ENCODE data around the gene CREBL2.

CREBL2 gene

DNA sequence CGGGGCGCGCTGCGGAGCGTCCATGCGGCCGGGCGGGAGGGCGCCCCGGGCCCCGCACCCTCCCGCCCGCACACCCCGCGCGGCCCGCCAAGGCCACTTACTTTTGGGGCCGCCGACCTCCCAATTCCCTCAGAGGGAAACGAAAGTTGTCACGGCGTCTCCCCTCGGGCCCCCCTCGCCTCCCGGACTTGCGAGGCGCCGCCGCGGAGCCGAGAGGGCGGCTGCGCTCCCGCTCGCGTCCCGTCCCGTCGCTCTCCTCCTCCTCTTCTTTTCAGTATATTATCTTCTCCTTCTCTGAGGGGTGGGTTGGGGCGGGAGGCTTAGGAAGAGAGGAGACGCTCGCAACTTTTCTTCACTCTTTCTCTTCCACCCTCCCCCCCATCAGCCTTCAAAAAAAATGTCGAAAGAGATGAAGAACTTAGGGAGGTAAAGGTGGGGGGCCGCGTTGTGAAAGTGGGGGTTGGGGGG lies 49.6 kb upstream of the CREBL2 start (continued):
- TF ChIP-seq, protein P1, sequence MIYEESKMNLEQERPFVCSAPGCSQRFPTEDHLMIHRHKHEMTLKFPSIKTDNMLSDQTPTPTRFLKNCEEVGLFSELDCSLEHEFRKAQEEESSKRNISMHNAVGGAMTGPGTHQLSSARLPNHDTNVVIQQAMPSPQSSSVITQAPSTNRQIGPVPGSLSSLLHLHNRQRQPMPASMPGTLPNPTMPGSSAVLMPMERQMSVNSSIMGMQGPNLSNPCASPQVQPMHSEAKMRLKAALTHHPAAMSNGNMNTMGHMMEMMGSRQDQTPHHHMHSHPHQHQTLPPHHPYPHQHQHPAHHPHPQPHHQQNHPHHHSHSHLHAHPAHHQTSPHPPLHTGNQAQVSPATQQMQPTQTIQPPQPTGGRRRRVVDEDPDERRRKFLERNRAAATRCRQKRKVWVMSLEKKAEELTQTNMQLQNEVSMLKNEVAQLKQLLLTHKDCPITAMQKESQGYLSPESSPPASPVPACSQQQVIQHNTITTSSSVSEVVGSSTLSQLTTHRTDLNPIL (CRISPR knock-in tag; IDR thresholded peaks at IDR 0.05; ENCODE audit: low read depth): no peak

DNA sequence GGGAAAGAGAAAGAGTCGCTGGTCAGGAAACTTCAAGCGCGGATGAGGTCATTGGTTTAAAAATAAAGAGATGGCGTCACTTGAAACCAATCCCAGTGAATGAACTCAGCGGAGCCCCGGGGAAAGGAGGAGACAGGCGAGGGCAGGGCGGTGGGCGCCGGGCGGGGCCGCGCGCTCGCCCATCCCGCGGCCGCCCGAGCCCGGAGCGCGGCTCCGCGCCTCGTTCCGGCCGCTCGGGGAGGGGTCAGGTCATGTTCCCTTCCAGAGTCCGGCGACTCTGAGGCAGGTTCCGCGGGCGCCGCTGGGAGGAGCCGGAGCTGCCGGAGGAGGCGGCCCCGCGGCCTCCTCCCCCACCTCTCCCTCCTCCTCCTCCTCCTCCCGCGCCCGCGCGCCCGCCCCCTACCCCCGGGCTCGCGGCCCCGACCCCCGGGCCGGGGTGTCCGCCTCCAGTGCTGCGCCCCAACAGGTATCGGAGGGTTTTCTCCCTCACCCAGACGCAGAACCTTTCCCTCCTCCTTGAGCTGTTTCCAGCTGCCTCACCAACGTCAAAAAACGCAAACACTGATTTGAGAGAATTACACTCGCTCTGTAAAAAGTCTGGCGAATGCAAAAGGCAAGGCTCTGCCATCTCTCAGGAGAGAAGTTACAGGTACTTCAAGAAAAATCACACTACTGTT lies 49.0 kb upstream of the CREBL2 start, which contains the start of gene DUSP16:
Gene DUSP16 (minus strand): TSS at position 279 of the 677 bp plus-strand sequence. CDS start 41,765 bp downstream, outside the sequence.
- ATAC-seq: peak; percentile 90
- TF ChIP-seq ARNTL (CRISPR knock-in tag; IDR thresholded peaks at IDR 0.05; ENCODE audit: borderline replicate concordance, low read depth): no peak
- TF ChIP-seq, protein P2, sequence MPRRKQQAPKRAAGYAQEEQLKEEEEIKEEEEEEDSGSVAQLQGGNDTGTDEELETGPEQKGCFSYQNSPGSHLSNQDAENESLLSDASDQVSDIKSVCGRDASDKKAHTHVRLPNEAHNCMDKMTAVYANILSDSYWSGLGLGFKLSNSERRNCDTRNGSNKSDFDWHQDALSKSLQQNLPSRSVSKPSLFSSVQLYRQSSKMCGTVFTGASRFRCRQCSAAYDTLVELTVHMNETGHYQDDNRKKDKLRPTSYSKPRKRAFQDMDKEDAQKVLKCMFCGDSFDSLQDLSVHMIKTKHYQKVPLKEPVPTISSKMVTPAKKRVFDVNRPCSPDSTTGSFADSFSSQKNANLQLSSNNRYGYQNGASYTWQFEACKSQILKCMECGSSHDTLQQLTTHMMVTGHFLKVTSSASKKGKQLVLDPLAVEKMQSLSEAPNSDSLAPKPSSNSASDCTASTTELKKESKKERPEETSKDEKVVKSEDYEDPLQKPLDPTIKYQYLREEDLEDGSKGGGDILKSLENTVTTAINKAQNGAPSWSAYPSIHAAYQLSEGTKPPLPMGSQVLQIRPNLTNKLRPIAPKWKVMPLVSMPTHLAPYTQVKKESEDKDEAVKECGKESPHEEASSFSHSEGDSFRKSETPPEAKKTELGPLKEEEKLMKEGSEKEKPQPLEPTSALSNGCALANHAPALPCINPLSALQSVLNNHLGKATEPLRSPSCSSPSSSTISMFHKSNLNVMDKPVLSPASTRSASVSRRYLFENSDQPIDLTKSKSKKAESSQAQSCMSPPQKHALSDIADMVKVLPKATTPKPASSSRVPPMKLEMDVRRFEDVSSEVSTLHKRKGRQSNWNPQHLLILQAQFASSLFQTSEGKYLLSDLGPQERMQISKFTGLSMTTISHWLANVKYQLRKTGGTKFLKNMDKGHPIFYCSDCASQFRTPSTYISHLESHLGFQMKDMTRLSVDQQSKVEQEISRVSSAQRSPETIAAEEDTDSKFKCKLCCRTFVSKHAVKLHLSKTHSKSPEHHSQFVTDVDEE (CRISPR knock-in tag; IDR thresholded peaks at IDR 0.05): peak; percentile 28; the same call in 1 of the 2 replicates

DNA sequence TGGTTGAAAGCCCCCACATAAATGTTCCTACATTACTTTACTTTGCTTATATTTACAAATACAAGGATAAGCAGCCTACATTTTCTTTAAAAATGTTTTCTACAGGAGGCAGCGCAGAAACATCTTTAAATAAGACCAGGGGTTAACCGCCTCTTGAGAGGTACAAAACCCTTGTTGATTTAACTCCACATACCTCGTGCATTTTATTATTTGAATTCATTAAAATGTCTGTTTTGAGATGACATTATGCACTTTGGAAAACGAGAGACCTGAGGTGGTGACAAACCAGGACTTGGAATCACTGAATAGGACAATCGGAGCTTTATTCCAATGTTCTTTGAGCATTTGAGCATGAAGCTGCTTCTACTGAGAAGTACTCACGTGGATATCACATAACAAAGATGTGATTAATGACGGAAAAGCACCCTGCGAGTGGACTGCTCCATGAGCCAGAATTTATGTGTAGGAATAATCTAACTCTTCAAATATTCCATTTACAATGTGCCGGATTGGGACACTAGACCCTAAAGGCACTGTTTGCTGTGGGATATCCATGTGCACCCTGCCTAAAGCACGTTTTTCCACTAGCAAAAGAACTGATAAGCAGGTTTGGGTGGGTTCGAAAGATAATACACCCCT lies 48.3 kb upstream of the CREBL2 start:
- TF ChIP-seq, protein P3, sequence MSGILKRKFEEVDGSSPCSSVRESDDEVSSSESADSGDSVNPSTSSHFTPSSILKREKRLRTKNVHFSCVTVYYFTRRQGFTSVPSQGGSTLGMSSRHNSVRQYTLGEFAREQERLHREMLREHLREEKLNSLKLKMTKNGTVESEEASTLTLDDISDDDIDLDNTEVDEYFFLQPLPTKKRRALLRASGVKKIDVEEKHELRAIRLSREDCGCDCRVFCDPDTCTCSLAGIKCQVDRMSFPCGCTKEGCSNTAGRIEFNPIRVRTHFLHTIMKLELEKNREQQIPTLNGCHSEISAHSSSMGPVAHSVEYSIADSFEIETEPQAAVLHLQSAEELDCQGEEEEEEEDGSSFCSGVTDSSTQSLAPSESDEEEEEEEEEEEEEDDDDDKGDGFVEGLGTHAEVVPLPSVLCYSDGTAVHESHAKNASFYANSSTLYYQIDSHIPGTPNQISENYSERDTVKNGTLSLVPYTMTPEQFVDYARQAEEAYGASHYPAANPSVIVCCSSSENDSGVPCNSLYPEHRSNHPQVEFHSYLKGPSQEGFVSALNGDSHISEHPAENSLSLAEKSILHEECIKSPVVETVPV (CRISPR knock-in tag; IDR thresholded peaks at IDR 0.05): no peak
- TF ChIP-seq CSDC2 (CRISPR knock-in tag; IDR thresholded peaks at IDR 0.05): no peak
- TF ChIP-seq, protein P1 (CRISPR knock-in tag; IDR thresholded peaks at IDR 0.05; ENCODE audit: low read depth): no peak
- no peak for TF ChIP-seq SNAI2 (CRISPR knock-in tag; IDR thresholded peaks at IDR 0.05)
- no peak for TF ChIP-seq PPARA (CRISPR knock-in tag; IDR thresholded peaks at IDR 0.05; ENCODE audit: borderline replicate concordance)
- TF ChIP-seq ISL1 (CRISPR knock-in tag; IDR thresholded peaks at IDR 0.05): no peak
- TF ChIP-seq ZNF565 (CRISPR knock-in tag; conservative IDR thresholded peaks at IDR 0.05; ENCODE audit: low read depth): no peak
- TF ChIP-seq RARB (CRISPR knock-in tag; IDR thresholded peaks at IDR 0.05): no peak
- no peak for TF ChIP-seq OSR1 (CRISPR knock-in tag; IDR thresholded peaks at IDR 0.05)
- no peak for TF ChIP-seq ZNF8 (CRISPR knock-in tag; IDR thresholded peaks at IDR 0.05)
- no peak for TF ChIP-seq GLIS3 (CRISPR knock-in tag; IDR thresholded peaks at IDR 0.05)
- TF ChIP-seq ESRRG (CRISPR knock-in tag; IDR thresholded peaks at IDR 0.05): no peak
- TF ChIP-seq, protein P2 (CRISPR knock-in tag; IDR thresholded peaks at IDR 0.05): no peak
- TF ChIP-seq, protein P4, sequence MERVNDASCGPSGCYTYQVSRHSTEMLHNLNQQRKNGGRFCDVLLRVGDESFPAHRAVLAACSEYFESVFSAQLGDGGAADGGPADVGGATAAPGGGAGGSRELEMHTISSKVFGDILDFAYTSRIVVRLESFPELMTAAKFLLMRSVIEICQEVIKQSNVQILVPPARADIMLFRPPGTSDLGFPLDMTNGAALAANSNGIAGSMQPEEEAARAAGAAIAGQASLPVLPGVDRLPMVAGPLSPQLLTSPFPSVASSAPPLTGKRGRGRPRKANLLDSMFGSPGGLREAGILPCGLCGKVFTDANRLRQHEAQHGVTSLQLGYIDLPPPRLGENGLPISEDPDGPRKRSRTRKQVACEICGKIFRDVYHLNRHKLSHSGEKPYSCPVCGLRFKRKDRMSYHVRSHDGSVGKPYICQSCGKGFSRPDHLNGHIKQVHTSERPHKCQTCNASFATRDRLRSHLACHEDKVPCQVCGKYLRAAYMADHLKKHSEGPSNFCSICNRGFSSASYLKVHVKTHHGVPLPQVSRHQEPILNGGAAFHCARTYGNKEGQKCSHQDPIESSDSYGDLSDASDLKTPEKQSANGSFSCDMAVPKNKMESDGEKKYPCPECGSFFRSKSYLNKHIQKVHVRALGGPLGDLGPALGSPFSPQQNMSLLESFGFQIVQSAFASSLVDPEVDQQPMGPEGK (CRISPR knock-in tag; IDR thresholded peaks at IDR 0.05; ENCODE audit: borderline replicate concordance): no peak
- TF ChIP-seq ZNF70 (CRISPR knock-in tag; IDR thresholded peaks at IDR 0.05): no peak
- ATAC-seq: no peak

Measured in SK-N-SH treated with all-trans-retinoic acid at 6 μM for 48 hours (cell line).